ENCODE data around the gene BRPF3. TPM values are rescaled to one million over a fixed set of nuclear protein-coding genes. Genes with fewer than 3 reads are reported as not detected.

The BRPF3 gene
- total RNA-seq, 1 donor from 2014 or later: 6.3 TPM

DNA sequence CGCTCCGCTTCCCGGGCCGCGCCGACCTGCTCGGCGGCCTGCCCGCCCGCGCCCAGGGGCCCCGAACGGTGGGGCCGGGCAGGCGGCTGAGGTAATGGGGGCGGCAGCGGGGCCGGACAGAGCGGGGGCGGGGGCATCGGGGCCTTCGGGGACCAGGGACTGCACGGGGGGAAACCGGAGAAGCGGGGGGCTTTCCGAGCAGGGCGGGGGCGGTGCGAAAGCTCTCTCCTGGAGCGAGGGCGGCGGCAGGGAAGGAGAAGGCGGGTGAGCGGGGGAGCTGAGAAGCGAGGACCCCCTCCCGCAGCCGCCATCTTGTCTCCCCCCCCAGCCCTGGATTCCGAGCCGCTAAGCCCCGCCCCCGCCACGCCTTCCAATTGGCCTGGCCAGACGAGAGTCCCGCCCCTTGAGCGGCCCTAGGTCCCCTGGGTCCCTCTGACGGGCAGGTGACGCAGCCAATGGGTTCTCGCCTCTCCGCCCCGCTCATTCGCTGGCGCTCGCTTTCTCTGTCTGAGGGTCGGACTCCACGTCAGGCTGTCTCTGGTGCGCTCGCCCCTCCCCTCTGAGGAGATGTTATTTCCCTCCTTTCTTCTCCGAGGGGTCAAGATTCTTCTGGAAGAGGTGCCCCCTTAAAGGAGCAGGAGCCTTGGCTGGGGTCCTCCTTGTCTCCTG, 470 bp downstream of the BRPF3 start:
- no peak for FAIRE-seq
- TF ChIP-seq, protein P1, sequence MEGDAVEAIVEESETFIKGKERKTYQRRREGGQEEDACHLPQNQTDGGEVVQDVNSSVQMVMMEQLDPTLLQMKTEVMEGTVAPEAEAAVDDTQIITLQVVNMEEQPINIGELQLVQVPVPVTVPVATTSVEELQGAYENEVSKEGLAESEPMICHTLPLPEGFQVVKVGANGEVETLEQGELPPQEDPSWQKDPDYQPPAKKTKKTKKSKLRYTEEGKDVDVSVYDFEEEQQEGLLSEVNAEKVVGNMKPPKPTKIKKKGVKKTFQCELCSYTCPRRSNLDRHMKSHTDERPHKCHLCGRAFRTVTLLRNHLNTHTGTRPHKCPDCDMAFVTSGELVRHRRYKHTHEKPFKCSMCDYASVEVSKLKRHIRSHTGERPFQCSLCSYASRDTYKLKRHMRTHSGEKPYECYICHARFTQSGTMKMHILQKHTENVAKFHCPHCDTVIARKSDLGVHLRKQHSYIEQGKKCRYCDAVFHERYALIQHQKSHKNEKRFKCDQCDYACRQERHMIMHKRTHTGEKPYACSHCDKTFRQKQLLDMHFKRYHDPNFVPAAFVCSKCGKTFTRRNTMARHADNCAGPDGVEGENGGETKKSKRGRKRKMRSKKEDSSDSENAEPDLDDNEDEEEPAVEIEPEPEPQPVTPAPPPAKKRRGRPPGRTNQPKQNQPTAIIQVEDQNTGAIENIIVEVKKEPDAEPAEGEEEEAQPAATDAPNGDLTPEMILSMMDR (IDR thresholded peaks at IDR 0.05; ENCODE audit: insufficient read depth, low read length, severe bottlenecking): no peak
- peak overlapping the region; percentile 71 for H3K4me3 ChIP-seq (ENCODE audit: low read depth, low read length)
- H3K27me3 ChIP-seq (ENCODE audit: control insufficient read depth, insufficient read depth, low read length): no peaks in the 10 kb centered on the region
- peak; percentile 84 for DNase-seq (ENCODE audit: low read depth)
- peaks cover 12% of the 10 kb centered on the region for H3K36me3 ChIP-seq (ENCODE audit: control insufficient read depth, insufficient read depth, low read length)

DNA sequence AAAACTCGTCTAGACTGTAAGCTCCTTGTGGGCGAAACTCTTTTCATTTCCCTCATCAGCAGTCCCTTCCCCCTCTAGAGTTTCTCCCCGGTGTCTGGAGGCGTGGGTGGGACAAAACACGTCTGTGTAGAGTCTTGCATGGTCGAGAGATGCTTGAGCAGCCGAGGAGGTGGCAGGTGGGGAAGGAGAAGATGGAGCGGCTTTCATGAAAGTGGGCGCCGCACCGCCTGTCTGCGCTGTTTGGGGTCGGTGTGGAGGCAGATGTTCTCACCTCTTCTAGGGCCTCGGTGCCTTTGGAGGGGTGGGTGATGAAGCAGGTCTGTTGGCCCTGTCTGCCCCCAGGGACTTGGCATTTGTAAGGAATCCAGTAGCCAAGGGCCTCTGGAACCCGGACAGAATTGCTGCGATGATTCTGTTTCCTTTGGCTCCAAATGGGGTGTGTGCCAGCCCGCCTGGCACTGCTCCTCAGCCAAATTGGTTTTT, 1.2 kb downstream of the BRPF3 start:
- Histone ChIP-seq H3K4me3 (ENCODE audit: low read depth, low read length) (peak overlapping the region; percentile 71), H3K27me3 (ENCODE audit: control insufficient read depth, insufficient read depth, low read length) (no peaks in the 10 kb centered on the region), H3K36me3 (ENCODE audit: control insufficient read depth, insufficient read depth, low read length) (peaks cover 16% of the 10 kb centered on the region)
- FAIRE-seq: no peak
- TF ChIP-seq, protein P1 (IDR thresholded peaks at IDR 0.05; ENCODE audit: insufficient read depth, low read length, severe bottlenecking): no peak
- DNase-seq (ENCODE audit: low read depth): no peak

DNA sequence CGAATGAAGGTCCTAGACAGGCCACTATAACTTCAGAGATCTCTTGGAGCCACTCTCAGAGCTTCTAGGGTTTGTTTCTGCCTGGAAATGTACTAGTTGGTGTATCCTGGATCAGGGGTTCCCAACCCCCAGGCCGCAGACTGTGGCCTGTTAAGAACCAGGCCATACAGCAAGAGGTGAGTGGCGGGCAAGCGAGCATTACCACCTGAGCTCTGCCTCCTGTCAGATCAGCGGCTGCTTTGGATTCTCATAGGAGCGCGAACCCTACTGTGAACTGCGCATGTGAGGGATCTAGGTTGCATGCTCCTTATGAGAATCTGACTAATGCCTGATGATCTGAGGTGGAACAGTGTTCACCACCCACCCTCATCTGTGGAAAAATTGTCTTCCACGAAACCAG, 2.4 kb downstream of the BRPF3 start:
- Histone ChIP-seq H3K4me3 (ENCODE audit: low read depth, low read length) (no peak overlapping the region), H3K36me3 (ENCODE audit: control insufficient read depth, insufficient read depth, low read length) (peaks cover 16% of the 10 kb centered on the region), H3K27me3 (ENCODE audit: control insufficient read depth, insufficient read depth, low read length) (no peaks in the 10 kb centered on the region)
- FAIRE-seq (no peak), DNase-seq (ENCODE audit: low read depth) (no peak)
- TF ChIP-seq, protein P1 (IDR thresholded peaks at IDR 0.05; ENCODE audit: insufficient read depth, low read length, severe bottlenecking): no peak

DNA sequence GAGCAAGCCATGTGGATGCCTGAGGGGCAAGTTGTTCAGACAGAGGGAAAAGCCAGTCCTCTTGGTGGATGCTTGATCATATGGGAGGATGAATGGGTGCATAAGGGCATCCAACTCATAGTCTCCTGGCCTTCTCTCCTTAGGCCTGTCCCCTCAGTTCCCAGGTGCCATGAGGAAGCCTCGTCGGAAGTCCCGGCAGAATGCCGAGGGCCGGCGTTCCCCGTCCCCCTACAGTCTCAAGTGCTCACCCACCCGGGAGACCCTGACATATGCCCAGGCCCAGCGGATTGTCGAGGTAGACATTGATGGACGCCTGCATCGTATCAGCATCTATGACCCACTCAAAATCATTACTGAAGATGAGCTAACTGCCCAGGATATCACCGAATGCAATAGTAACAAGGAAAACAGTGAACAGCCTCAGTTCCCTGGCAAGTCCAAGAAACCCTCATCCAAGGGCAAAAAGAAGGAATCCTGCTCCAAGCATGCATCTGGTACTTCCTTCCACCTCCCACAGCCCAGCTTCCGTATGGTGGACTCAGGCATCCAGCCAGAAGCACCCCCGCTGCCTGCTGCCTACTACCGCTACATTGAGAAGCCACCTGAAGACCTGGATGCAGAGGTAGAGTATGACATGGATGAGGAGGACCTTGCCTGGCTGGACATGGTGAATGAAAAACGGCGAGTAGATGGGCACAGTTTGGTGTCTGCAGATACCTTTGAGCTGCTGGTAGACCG, 3.8 kb downstream of the BRPF3 start:
- H3K36me3 ChIP-seq (ENCODE audit: control insufficient read depth, insufficient read depth, low read length): peaks cover 18% of the 10 kb centered on the region
- TF ChIP-seq, protein P1 (IDR thresholded peaks at IDR 0.05; ENCODE audit: insufficient read depth, low read length, severe bottlenecking): no peak
- FAIRE-seq: no peak
- H3K27me3 ChIP-seq (ENCODE audit: control insufficient read depth, insufficient read depth, low read length): no peaks in the 10 kb centered on the region
- no peak for DNase-seq (ENCODE audit: low read depth)
- H3K4me3 ChIP-seq (ENCODE audit: low read depth, low read length): no peak overlapping the region

DNA sequence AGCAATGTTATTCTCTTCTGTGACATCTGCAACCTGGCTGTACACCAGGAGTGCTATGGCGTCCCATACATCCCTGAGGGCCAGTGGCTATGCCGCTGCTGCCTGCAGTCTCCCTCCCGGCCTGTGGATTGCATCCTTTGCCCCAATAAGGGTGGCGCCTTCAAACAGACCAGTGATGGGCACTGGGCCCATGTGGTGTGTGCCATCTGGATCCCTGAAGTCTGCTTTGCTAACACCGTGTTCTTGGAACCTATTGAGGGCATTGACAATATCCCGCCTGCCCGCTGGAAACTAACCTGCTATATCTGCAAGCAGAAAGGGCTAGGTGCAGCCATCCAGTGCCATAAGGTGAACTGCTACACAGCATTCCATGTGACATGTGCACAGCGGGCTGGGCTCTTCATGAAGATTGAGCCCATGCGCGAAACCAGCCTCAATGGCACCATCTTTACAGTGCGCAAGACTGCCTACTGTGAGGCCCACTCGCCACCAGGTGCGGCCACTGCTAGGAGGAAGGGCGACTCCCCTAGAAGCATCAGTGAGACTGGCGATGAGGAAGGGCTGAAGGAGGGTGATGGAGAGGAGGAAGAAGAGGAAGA, 4.6 kb downstream of the BRPF3 start:
- H3K4me3 ChIP-seq (ENCODE audit: low read depth, low read length): no peak overlapping the region
- peaks cover 18% of the 10 kb centered on the region for H3K36me3 ChIP-seq (ENCODE audit: control insufficient read depth, insufficient read depth, low read length)
- TF ChIP-seq, protein P1 (IDR thresholded peaks at IDR 0.05; ENCODE audit: insufficient read depth, low read length, severe bottlenecking): no peak
- FAIRE-seq: no peak
- DNase-seq (ENCODE audit: low read depth): no peak
- H3K27me3 ChIP-seq (ENCODE audit: control insufficient read depth, insufficient read depth, low read length): no peaks in the 10 kb centered on the region

All from bronchial epithelial cell (primary cell).